ENCODE data around the gene TAS2R60.
"Not testable (repeated sequence)": the region's sequence is repeated elsewhere in the genome, so short reads cannot be mapped to it uniquely, and the experiment has no call there.

TAS2R60 gene, protein sequence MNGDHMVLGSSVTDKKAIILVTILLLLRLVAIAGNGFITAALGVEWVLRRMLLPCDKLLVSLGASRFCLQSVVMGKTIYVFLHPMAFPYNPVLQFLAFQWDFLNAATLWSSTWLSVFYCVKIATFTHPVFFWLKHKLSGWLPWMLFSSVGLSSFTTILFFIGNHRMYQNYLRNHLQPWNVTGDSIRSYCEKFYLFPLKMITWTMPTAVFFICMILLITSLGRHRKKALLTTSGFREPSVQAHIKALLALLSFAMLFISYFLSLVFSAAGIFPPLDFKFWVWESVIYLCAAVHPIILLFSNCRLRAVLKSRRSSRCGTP

DNA sequence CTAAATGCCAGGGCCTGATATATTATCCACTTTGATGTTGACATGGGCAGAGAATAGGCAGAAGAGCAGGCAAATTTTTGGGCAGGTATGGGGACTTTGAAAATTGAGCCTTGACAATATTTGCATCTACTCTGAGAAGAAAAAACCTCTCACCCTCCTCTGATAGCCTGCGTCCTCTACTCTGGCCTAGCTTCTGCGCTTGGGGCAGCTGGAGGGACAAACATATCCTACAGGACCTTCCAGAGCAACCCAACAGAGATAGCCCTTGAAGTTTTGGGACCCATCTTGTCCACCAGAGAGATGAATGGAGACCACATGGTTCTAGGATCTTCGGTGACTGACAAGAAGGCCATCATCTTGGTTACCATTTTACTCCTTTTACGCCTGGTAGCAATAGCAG lies at the start of gene TAS2R60:
Gene TAS2R60, plus strand, starts transcription at position 301 of the 400 bp plus-strand sequence. Its CDS starts 0 bp downstream, at position 301.
- no peak for DNase-seq

DNA sequence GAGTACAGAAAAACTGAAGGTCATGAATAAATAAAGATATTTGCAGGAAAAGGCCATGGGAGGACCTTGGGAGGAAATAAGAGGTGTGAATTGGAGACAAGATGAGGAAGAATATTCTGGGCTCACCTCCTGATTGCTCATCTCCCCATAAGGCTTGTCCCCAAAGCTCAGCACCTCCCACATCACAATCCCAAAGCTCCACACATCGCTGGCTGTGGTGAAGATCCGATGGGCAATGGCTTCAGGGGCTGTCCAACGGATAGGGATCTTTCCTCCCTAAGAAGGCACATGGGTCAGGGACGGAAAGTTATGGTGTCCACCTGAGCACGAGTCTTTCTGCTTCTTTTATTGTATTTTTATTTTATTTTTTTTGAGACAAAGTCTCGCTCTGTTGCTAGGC lies 49.2 kb upstream of the TAS2R60 start:
- no peak for DNase-seq

DNA sequence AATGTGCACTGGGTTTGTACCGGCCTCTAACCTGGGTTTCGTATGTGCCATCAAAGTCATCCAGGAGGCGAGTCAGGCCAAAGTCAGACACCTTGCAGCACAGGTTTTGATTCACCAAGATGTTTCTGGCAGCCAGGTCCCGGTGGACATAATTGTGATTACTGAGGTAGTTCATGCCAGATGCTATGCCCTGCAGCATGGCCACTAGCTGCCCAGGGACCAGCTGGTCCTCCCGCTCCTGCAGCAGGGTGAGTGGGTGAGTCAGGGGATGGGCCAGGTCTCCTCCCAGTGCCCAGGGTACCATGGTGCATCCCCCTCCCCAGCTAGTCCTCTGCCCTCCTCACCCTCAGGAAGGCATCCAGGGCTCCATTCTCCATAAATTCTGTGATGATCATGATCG lies 48.5 kb upstream of the TAS2R60 start:
- DNase-seq: no peak

DNA sequence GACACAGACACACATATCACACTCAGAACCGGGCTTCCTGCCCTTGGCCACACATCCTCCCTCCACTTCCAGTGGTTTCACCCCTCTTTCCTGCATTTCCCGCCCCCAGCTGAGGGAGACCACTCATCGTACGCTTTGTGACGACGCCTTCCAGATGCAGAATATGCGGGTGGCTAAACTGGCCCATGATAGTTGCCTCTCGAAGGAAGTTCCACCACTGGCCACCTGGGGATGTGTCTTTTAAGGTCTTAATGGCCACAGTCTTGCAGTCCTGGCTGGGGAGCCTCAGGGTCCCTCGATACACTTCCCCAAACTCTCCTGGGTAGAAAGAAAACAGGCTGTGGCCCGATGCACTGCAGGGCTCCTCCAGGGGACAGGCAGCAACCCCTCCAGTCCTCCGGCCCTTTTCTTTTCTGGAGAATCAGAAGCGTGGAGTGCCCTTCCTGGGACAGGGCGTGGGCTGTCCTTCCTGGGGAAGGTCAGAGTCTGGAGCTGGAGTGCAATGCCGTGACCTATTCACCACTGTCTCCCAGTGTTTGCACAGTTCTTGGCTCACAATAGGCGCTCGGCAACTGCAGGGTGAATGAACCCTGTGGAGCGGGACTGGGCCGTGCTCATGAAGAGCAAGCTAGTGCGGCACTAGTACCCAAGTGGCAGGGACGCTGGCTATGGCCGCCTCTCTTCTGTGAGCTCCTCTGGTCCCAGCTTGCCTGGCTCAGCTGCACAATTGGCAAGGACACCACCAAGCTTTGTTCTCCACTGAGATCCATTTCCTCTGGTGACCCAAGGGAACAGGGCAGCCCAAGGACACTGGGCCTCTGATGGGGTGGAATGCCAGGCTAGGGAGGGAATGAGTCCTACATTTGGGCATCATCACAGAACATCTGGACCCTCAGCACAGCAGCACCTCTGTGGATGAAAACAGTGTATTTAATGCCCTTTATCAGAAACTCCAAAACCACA lies 47.8 kb upstream of the TAS2R60 start:
- no peak for DNase-seq

DNA sequence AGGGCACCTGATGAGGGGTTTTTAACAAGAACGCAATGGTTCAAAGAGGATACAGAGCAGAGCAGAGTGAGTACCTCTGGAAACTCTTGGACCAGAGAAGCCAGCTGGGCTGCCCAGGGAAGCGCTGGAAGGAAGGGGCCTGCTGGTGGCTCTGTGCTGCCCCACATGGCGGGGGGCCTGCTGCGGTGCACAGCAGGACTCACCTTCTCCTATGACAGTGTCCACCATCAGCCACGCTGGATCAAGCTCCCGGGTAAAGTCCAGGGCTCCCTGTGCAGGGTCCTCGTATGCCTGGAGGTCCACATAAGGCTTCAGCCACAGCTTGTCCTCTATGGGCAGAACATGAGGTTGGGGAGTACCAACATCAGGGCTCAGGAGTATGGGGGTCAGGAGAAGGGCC lies 47.1 kb upstream of the TAS2R60 start:
- no peak for DNase-seq

DNA sequence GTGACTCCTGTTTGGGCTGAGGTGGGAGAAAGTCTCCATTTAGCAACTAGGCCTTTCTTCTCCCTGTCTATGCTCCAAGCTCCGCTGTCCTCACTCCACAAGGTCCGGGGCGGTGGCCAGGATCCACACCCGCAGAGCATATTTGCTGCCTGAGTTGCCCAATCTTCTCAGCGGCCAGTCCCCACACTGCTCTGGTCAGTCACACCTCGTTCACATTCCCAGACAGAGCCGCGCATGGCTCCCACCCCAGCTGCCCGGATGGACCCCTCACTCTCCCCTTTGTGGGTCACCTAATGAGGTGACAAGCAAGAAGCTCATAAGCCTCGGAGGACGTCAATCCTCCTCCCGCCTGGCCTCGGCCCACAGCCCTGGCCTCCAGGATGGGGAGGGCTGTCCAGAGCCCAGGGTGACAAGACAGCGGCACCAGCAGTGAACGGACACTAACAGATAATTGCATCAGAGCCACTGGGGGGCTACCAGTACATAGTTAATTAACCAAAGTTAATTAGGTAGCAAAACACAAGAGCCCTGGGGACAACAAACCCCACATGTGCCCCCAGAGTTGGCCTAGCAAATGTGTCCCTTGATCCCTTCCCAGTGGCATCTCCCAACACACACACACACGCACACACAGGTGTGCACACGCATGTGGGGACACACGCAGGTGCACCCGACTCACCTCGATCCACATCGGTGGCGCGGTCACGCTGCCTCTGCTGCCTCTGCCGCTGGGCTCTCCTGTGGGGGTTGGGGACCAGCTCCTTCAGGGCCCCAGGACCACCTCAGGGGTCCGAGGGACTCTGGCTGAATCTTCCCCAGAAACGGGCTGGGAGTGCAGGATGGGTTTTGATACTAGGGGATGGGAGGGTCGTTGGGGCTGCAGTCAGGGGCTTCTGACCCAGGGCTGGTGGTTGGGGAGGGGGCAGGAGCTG lies 46.4 kb upstream of the TAS2R60 start:
- no peak for DNase-seq

DNA sequence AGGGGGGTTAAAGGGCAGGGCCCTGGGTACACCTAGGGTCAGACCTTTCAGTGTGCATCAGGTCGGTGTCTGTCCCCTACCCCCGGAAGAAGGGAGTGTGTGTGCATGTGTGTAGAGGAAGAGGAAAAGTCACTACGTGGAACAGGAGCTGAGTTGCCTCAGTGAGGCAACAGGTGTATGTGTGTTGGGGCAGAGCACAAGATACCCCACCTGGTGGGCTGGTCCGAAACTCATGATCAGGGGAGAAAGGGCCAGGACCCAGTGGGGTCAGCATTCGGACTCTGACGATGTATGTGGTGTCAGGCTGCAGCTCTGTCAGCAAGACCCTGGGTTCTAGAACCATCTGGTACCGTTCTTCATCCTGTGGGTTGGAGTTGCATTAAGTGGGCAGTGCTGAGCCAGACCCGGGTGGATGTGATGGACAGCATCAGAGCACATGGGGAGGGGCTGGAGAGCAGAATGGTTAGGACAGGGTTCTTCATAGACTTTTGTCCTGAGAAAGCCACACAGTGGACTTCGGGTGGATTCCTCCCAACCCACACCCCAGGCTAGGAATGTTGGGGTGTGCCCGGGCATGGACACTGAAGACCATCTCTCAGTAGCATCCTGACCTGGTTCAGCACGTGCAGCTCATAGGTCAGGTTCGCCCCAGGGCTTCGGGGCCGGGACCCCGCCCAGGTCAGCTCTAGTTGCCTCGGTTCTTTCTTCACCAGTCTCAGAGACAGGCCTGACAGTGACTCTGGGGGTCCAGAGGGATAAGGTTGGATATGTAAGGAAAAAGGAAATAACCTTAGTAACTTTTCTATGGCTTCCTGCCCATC lies 45.3 kb upstream of the TAS2R60 start:
- DNase-seq: no peak

DNA sequence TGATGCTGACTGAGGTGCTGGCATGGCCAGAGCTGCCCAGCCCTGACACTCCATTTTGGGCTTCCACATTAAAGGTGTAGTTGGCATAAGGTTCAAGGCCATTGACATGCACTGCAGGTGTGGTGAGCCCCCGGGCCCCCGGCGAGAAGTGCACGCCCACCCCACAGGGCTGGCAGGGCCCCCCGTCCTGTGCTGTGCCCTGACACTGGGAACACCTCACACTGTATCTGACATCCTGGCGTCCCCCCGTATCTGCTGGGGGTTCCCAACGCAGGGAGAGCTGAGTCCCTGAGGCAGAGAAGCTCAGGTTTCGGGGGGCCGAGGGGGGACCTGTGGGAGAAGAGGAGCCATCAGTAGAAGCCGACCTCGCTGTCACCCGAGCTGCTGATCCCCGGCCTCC lies 44.6 kb upstream of the TAS2R60 start:
- DNase-seq: no peak

DNA sequence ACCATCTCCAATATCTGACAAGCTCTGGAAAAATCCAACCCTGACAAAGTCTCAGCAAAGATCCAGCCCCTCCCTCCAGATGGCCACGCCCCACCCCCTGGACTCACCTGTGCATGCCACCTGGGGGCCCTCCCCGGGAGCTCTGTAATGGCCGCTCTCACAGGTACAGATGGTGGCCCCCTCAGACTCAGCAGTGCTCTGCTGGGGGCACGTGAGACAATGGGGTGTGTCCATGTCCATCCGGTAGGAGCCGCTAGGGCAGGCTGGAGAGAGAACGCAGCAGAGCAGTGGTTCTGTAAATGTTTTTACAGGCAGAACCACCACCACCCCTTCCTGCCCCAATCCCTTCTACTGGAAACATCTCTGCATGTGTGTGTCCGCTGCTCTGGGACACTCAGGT lies 44.1 kb upstream of the TAS2R60 start:
- DNase-seq: no peak

DNA sequence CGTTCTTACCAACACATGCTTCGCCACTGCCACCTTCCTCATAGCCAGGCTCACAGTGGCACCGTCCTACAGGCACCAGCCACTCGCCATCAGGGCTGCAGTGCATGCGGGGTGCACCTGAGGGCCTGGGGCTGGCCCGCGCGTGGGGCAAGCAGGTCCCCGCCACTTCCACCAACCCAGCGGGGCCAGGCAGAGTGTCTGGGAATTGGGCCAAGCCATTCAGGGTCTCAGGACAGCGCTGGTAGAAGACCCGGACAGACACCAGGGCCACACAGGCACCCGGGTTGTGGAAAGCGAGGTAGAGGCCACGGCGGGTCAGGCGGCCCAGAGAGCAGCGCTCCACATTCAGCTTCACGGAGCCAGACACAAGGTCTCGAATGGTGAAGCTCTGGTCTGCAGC lies 43.6 kb upstream of the TAS2R60 start:
- no peak for DNase-seq

DNA sequence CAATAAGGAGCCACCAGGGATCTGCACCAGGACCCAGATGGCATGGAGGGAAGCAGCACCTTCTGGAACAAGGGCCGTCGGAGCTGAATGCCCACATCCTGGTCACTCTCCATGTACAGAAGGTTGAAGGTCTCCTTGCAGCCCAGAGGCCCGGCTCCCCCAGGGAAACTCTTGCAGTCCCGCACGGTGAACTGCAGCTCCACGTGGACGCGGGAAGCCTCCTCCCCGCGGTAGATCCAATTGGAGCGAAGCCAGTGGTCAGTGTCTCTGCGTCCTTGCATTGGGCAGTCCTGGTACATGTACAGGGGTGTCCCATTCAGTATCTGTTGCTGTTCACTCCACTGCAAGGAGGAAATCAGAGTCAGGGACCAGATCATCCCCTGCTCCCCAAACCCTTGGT lies 42.0 kb upstream of the TAS2R60 start:
- no peak for DNase-seq

DNA sequence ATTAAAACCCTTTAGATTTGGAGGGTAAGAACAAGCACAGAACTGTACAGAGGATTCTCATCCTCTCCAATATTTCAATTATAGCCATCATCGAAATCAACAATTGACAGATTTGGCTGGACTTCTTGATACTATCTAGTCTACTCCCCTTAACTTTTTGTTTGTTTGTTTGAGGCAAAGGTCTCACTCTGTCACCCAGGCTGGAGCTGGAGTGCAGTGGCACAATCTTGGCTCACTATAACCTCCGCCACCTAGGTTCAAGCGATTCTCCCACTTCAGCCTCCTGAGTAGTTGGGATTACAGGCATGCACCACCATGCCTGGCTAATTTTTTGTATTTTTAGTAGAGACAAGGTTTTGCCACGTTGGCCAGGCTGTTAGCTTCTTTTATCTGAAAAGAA lies 41.0 kb upstream of the TAS2R60 start:
- not testable (repeated sequence) for DNase-seq

DNA sequence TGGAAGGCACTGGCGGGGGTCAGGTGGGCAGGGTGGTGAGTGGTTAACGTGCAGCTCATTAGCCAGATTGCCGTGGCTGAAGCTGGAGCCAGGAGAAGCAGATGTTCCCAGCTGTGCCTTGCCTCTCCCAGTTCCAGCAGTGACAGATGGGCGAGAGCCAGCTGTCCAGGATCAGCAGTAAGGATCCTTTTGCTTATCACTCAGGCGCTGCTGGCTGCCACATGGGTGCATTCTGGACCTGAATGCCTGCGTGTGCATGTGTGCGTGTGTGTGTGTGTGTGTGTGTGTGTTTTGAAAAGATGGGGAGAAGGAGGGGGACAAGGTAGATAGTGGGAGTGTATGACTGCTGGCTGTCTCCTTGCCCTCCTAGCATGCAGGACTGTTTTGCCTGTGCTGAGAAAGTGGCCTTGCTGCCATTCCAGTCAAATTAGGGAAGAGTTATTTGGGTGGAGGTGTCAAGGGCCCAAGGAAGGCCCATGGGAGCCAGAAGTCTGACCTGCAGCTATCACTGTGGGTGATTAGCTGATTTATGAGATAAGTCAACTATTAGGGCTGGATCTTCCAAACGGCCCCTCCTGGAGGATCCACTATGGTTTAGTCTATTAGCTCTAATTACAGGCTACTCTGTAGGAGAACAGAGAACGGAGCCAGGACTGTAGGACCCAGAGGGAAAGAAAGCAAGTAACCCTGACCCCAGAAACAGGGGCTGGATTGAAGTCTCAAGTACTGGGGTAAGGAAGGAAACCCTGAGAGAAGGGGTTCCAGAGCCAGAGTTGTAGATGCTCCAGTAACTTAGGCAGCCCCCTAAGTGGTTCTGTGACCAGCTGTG lies 37.9 kb upstream of the TAS2R60 start:
- no peak for DNase-seq

DNA sequence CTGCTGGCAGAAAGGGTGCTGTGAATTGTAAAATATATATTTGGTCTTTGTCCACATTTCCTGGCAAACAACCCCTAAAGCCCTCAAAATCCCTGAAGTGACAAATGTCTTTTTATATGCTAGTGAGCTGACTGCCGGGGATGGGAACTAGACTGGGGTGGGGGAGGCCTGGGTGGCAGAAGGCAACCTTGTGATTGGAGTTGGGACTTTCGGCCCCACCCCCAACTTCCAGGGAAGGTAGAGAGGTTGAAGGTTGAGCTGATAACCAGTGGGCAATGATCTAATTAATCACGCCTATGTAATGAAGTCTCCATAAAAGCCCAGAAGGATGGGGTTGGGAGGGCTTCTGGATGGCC lies 37.3 kb upstream of the TAS2R60 start:
- no peak for DNase-seq

DNA sequence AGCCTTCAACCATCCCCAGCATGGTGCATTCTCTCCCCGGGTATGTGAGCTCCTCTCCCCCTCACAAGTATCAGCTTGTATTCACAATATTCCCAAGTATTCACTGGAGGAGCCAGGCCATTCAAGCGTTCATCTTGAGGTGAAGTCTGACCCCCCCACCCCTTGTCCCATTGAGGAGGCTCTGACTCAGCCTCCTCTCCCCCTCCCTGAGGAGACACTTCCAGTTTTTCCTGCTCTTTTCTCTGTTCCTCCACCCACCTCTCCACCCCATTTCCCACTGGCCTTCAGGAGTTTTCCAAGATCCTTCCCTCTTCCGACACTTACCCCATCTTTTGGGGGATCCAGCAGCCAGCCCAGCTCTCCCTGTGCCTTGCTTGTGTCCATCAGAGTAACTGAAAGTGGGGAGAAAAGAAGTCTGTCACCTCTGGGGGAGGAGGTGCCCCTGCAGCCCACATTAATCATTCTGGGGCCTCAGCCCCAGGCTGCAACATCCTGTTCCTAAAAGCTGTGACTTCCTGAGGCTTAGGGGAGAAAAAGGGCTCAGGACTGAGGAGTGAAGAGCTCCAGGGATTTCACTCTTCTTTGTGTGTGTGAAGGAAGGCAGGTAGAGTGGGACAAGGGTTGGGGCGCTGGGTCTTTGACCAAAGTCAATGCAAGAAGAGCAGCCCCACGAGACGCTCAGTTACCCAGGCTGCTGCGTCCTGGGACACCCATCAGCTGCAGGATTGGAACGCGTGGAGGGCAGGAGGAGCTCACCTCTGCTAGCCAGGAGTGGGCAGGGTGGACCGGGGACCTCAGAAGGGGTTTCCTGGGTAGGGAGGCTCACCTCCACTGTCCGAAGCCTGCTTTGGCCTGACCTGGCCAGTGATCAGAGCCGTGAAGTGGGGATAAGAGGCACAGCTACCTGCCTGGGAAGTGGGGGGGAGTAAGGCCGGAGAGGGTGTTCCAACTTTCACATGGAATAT lies 35.7 kb upstream of the TAS2R60 start:
- DNase-seq: no peak

DNA sequence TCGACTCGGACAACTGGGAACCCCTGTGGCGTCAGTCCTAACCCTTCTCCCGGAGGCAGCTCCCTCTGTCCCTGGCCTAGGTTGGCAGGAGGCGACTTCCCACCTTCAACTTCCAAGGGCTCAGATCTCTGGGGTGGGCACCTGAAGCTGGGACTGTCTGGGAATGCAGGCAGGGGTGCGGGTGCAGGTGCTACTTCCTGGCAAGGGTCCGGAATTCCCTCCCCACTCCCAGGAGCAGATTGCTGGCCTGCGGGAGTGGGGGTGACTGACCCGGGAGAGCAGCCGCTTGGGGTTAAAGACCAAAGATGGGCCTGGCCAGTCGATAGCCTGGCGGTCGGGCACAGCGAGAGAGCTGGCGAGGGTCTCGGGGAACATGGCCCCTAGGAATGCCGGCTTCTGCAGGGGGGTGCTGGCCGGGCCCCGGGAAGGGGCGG lies 35.0 kb upstream of the TAS2R60 start:
- no peak for DNase-seq

DNA sequence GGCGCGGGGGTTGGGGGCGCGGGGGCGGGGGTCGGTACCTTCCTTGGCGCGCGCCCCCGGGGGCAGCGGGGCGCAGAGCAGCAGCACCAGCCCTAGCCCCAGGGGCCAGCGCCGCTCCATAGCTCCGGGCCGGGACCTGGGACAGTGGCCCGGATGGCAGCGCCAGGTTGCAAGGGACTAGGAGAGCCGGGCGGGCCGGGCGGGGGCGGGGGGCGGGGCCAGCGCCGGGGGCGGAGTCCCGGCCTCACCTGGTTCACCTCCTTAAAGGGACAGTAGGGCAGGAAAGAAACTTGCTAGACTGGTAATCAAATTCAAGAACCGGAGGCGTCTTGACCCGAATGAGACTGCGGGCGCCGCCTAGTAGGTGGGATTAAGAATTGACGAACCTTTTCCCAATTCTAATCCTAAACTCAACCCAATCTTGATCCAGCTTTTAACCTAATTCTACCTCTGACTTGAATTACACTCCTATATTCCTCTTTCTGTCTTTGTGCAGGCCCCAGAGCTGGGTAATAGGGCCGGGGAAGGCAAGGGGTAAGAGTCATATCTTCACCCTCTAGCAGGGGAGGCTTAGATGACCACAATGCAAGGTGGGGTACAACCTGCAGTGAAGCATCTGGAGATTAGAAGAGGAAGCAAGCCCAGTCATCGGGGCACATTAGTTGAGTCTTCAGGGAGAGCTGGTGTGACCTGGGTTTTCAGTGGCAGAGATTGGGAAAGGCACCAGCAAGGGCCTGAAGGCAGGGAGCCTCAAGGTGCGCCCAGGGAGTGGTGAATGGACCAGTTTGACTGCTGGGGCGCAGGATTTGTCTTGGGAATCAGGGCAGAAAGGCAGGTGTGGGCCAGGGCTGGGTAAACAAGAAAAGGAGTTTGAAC lies 34.3 kb upstream of the TAS2R60 start, which contains the start of gene EPHA1:
Gene EPHA1, minus strand, starts transcription at position 171 of the 876 bp plus-strand sequence. Its CDS starts 51 bp downstream, at position 120.
- DNase-seq: no peak

DNA sequence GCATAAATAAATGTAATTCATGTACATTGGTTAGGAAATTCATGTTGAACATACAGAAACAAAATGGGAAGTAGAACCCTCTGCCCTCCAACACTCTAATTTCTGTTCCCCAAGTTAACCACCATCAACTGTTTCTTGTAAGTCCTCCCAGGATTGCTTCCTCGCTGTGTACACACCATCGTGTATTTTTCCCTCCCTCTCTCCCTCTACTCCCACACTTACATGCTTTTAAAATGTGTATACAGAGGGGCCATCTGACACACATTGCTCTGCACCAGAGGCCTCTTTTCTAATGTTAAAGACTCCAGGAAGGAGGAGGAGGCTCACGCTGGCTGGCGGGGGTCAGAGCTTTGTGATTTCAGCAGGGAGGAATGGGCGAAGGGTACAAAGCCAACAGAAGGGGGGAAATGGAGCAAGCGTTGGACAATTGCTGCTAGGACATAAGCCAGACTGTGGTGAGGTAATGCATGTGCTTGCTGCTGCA lies 32.7 kb upstream of the TAS2R60 start:
- DNase-seq: no peak
